OCI-LY7 (cell line): ENCODE results near the gene PDC.

Source experiments
- EZH2phosphoT487 ChIP-seq: fragments of 200-600 bp; sonication (generic); IDR thresholded peaks from 2 replicates; pipeline ENCODE4 v1.6.1; 2018; ENCODE audit warnings: low read depth, borderline replicate concordance, mild to moderate bottlenecking, mixed run types, antibody characterized with exemption, low read length, moderate library complexity, mixed read lengths
- TF ChIP-seq, protein P1 (sequence below): fragments of 200-600 bp; sonication (generic); conservative IDR thresholded peaks from 2 replicates; pipeline ENCODE4 v1.5.1; 2014; ENCODE audit warnings: mild to moderate bottlenecking, antibody characterized with exemption, low read length, moderate library complexity, mixed read lengths

- TF ChIP-seq, protein P1, sequence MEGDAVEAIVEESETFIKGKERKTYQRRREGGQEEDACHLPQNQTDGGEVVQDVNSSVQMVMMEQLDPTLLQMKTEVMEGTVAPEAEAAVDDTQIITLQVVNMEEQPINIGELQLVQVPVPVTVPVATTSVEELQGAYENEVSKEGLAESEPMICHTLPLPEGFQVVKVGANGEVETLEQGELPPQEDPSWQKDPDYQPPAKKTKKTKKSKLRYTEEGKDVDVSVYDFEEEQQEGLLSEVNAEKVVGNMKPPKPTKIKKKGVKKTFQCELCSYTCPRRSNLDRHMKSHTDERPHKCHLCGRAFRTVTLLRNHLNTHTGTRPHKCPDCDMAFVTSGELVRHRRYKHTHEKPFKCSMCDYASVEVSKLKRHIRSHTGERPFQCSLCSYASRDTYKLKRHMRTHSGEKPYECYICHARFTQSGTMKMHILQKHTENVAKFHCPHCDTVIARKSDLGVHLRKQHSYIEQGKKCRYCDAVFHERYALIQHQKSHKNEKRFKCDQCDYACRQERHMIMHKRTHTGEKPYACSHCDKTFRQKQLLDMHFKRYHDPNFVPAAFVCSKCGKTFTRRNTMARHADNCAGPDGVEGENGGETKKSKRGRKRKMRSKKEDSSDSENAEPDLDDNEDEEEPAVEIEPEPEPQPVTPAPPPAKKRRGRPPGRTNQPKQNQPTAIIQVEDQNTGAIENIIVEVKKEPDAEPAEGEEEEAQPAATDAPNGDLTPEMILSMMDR, result no peak
- no peak for TF ChIP-seq EZH2phosphoT487
These were observed 2.6 kb upstream of the PDC start for GRCh38 chr1:186463511-186463910.
